Natural killer cell treated with Interleukin-12 subunit alpha and Interleukin-12 subunit beta and Interleukin-15 and Interleukin-18, amount 100 ng/mL, for 72 hours (primary cell): Measurements from ENCODE around the gene ANKRD17. TPM values are rescaled to one million over a fixed set of nuclear protein-coding genes. Genes with fewer than 3 reads are reported as not detected.
"Not testable (repeated sequence)": the region's sequence is repeated elsewhere in the genome, so short reads cannot be mapped to it uniquely, and the experiment has no call there.

Experiments used
- ATAC-seq, 2 donors: fragments of 150-1000 bp; cut with Tn5 transposase in 1 of 2; sonication (Bioruptor Pico), chemical (Tn5 transposase) in 1 of 2; 2 replicates each; pipeline ENCODE4 v1.10.0; 2021
- DNase-seq: peaks from one replicate; pipeline ENCODE4 v3.0.0; 2022; ENCODE audit warnings: low spot score
- H3K27ac Mint-ChIP-seq, 2 donors: 1 replicate in 1 of 2; 2 replicates in 1 of 2; pipeline ENCODE4 v1.8.0; 2022; ENCODE audit warnings: mixed read lengths in 2 of 2, mild to moderate bottlenecking in 1 of 2, moderate library complexity in 1 of 2
- H3K27me3 Mint-ChIP-seq, 2 donors: 1 replicate in 1 of 2; 2 replicates in 1 of 2; pipeline ENCODE4 v1.8.0; 2022; ENCODE audit warnings: mixed read lengths in 2 of 2
- H3K36me3 Mint-ChIP-seq: one replicate; pipeline ENCODE4 v1.8.0; 2022; ENCODE audit warnings: mixed read lengths
- H3K4me1 Mint-ChIP-seq, 2 donors: 1 replicate in 1 of 2; 2 replicates in 1 of 2; pipeline ENCODE4 v1.8.0; 2022; ENCODE audit warnings: low read depth in 2 of 2, mixed read lengths in 2 of 2, mild to moderate bottlenecking in 1 of 2
- H3K4me3 Mint-ChIP-seq: one replicate; pipeline ENCODE4 v1.8.0; 2022; ENCODE audit warnings: mixed read lengths
- H3K9me3 Mint-ChIP-seq: 2 replicates; pipeline ENCODE4 v1.8.0; 2022; ENCODE audit warnings: mixed read lengths
- total RNA-seq, 2 donors: library from RNA; stranded (reverse); gene quantifications; one replicate each; pipeline ENCODE4 v1.2.3, GENCODE V29; 2022

ANKRD17 gene
- total RNA-seq, 2 donors from 2014 or later: 63.5 to 88.6 TPM

GRCh38 chr4:73258436-73258685 is 237 bp downstream of the ANKRD17 start:
- Mint-ChIP-seq H3K4me3 (peak overlapping the region; percentile 98), H3K4me1 (peaks cover 34 to 44% of the 10 kb centered on the region in 2 donors), H3K36me3 (peaks cover 6% of the 10 kb centered on the region), H3K27me3 (no peaks in the 10 kb centered on the region), H3K9me3 (no peaks in the 10 kb centered on the region), H3K27ac (peak overlapping the region; percentile 93 to 97)
- no peak for ATAC-seq
- no peak for DNase-seq

GRCh38 chr4:73257651-73258435 is 755 bp downstream of the ANKRD17 start:
- Mint-ChIP-seq H3K9me3 (no peaks in the 10 kb centered on the region), H3K4me3 (peak overlapping the region; percentile 98), H3K36me3 (peaks cover 6% of the 10 kb centered on the region), H3K27me3 (no peaks in the 10 kb centered on the region), H3K4me1 (peaks cover 35 to 49% of the 10 kb centered on the region in 2 donors), H3K27ac (peak overlapping the region; percentile 93 to 97)
- no peak for DNase-seq
- ATAC-seq: peak; percentile 0

- Mint-ChIP-seq H3K27ac (peak overlapping the region; percentile 93 to 97), H3K4me1 (peaks cover 38 to 52% of the 10 kb centered on the region in 2 donors), H3K36me3 (peaks cover 6% of the 10 kb centered on the region), H3K4me3 (peak overlapping the region; percentile 98), H3K9me3 (no peaks in the 10 kb centered on the region), H3K27me3 (no peaks in the 10 kb centered on the region)
- DNase-seq (peak; percentile 80), ATAC-seq (peak in 1 of 2 donors; percentile 15)
These were observed 1.4 kb downstream of the ANKRD17 start for GRCh38 chr4:73257234-73257633.

- not testable (repeated sequence) for H3K36me3 Mint-ChIP-seq, DNase-seq, H3K4me3 Mint-ChIP-seq, H3K27ac Mint-ChIP-seq, ATAC-seq, H3K9me3 Mint-ChIP-seq, H3K27me3 Mint-ChIP-seq
- H3K4me1 Mint-ChIP-seq: peaks cover 43 to 60% of the 10 kb centered on the region in 2 donors
These were observed 2.8 kb downstream of the ANKRD17 start for GRCh38 chr4:73255847-73256246.

- Mint-ChIP-seq H3K4me3 (no peak overlapping the region), H3K4me1 (peaks cover 22 to 42% of the 10 kb centered on the region in 2 donors), H3K36me3 (no peaks in the 10 kb centered on the region), H3K9me3 (no peaks in the 10 kb centered on the region), H3K27ac (no peak overlapping the region), H3K27me3 (no peaks in the 10 kb centered on the region)
- ATAC-seq: no peak
- no peak for DNase-seq
These were observed 6.6 kb downstream of the ANKRD17 start for GRCh38 chr4:73252001-73252400.

GRCh38 chr4:73251384-73251783 is 7.2 kb downstream of the ANKRD17 start:
- no peaks in the 10 kb centered on the region for H3K36me3 Mint-ChIP-seq
- peaks cover 20 to 41% of the 10 kb centered on the region in 2 donors for H3K4me1 Mint-ChIP-seq

GRCh38 chr4:73250642-73251041 is 8.0 kb downstream of the ANKRD17 start:
- DNase-seq: no peak
- H3K36me3 Mint-ChIP-seq: no peaks in the 10 kb centered on the region
- no peak overlapping the region for H3K4me3 Mint-ChIP-seq
- no peak for ATAC-seq
- no peaks in the 10 kb centered on the region for H3K9me3 Mint-ChIP-seq
- peaks cover 27 to 43% of the 10 kb centered on the region in 2 donors for H3K4me1 Mint-ChIP-seq
- H3K27ac Mint-ChIP-seq: peak overlapping the region in 1 of 2 donors; percentile 57
- H3K27me3 Mint-ChIP-seq: no peaks in the 10 kb centered on the region

More at GRCh38 chr4:73251384-73251783, 7.2 kb downstream of the ANKRD17 start:
- Mint-ChIP-seq H3K4me3 (no peak overlapping the region), H3K27ac (no peak overlapping the region), H3K27me3 (no peaks in the 10 kb centered on the region), H3K9me3 (no peaks in the 10 kb centered on the region)
- ATAC-seq (no peak), DNase-seq (no peak)

GRCh38 chr4:73248821-73249220 is 9.8 kb downstream of the ANKRD17 start:
- Mint-ChIP-seq H3K36me3 (no peaks in the 10 kb centered on the region), H3K4me3 (no peak overlapping the region), H3K4me1 (peaks cover 33 to 48% of the 10 kb centered on the region in 2 donors)

GRCh38 chr4:73248416-73248815 is 10.2 kb downstream of the ANKRD17 start:
- H3K27me3 Mint-ChIP-seq: no peaks in the 10 kb centered on the region
- DNase-seq: no peak
- no peaks in the 10 kb centered on the region for H3K36me3 Mint-ChIP-seq
- no peak overlapping the region for H3K4me3 Mint-ChIP-seq
- ATAC-seq: no peak
- H3K9me3 Mint-ChIP-seq: no peaks in the 10 kb centered on the region
- no peak overlapping the region for H3K27ac Mint-ChIP-seq
- peaks cover 33 to 48% of the 10 kb centered on the region in 2 donors for H3K4me1 Mint-ChIP-seq

More at GRCh38 chr4:73248821-73249220, 9.8 kb downstream of the ANKRD17 start:
- DNase-seq (no peak), ATAC-seq (no peak)
- Mint-ChIP-seq H3K9me3 (no peaks in the 10 kb centered on the region), H3K27me3 (no peaks in the 10 kb centered on the region), H3K27ac (no peak overlapping the region)

- Mint-ChIP-seq H3K27ac (peak overlapping the region in 1 of 2 donors; percentile 64), H3K4me1 (peaks cover 34 to 49% of the 10 kb centered on the region in 2 donors), H3K27me3 (no peaks in the 10 kb centered on the region), H3K9me3 (no peaks in the 10 kb centered on the region), H3K4me3 (no peak overlapping the region), H3K36me3 (no peaks in the 10 kb centered on the region)
- DNase-seq (no peak), ATAC-seq (no peak)
These were observed 11.5 kb downstream of the ANKRD17 start for GRCh38 chr4:73247100-73247499.

- Mint-ChIP-seq H3K36me3 (no peaks in the 10 kb centered on the region), H3K27ac (peak overlapping the region in 1 of 2 donors; percentile 64), H3K4me3 (peak overlapping the region; percentile 21), H3K4me1 (peaks cover 35 to 49% of the 10 kb centered on the region in 2 donors), H3K27me3 (no peaks in the 10 kb centered on the region), H3K9me3 (no peaks in the 10 kb centered on the region)
- no peak for DNase-seq
- no peak for ATAC-seq
These were observed 12.6 kb downstream of the ANKRD17 start for GRCh38 chr4:73245955-73246354.

GRCh38 chr4:73244945-73245601 is 13.5 kb downstream of the ANKRD17 start:
- Mint-ChIP-seq H3K4me1 (peaks cover 31 to 45% of the 10 kb centered on the region in 2 donors), H3K27me3 (no peaks in the 10 kb centered on the region), H3K36me3 (no peaks in the 10 kb centered on the region), H3K9me3 (no peaks in the 10 kb centered on the region), H3K27ac (peak overlapping the region in 1 of 2 donors; percentile 30), H3K4me3 (no peak overlapping the region)
- no peak for ATAC-seq
- DNase-seq: no peak

- no peak for ATAC-seq
- H3K36me3 Mint-ChIP-seq: peaks cover 6% of the 10 kb centered on the region
- H3K27me3 Mint-ChIP-seq: no peaks in the 10 kb centered on the region
- no peaks in the 10 kb centered on the region for H3K9me3 Mint-ChIP-seq
- H3K27ac Mint-ChIP-seq: peak overlapping the region in 1 of 2 donors; percentile 5
- peaks cover 28 to 37% of the 10 kb centered on the region in 2 donors for H3K4me1 Mint-ChIP-seq
- no peak for DNase-seq
- no peak overlapping the region for H3K4me3 Mint-ChIP-seq
These were observed 21.6 kb downstream of the ANKRD17 start for GRCh38 chr4:73237044-73237443.

GRCh38 chr4:73236151-73236550 is 22.4 kb downstream of the ANKRD17 start:
- Mint-ChIP-seq H3K27ac (no peak overlapping the region), H3K36me3 (peaks cover 6% of the 10 kb centered on the region), H3K4me3 (no peak overlapping the region), H3K9me3 (no peaks in the 10 kb centered on the region), H3K27me3 (no peaks in the 10 kb centered on the region), H3K4me1 (peaks cover 31 to 37% of the 10 kb centered on the region in 2 donors)
- ATAC-seq (no peak), DNase-seq (no peak)
